ENCODE data around the gene EMX2.

GRCh38 chr10:117519286-117519685, 23.3 kb upstream of the EMX2 start:
- TF ChIP-seq GABPA (IDR thresholded peaks at IDR 0.05; ENCODE audit: low read depth) (no peak), DPF2 (IDR thresholded peaks at IDR 0.05) (no peak), TBL1XR1 (IDR thresholded peaks at IDR 0.05; ENCODE audit: low read depth, low read length) (no peak), SIN3A (IDR thresholded peaks at IDR 0.05; ENCODE audit: low read depth, low read length) (no peak), FOS (IDR thresholded peaks at IDR 0.05; ENCODE audit: borderline replicate concordance, extremely low read depth, insufficient read length) (no peak), CBFB (IDR thresholded peaks at IDR 0.05; ENCODE audit: low read depth) (no peak), IKZF1 (conservative IDR thresholded peaks at IDR 0.05) (no peak), POLR2AphosphoS5 (IDR thresholded peaks at IDR 0.05; ENCODE audit: low read length) (no peak), MAX (IDR thresholded peaks at IDR 0.05; ENCODE audit: low read depth, low read length) (no peak), MYC (IDR thresholded peaks at IDR 0.05; ENCODE audit: insufficient read depth, insufficient read length, insufficient replicate concordance, low read length, severe bottlenecking) (no peak), EZH2 (IDR thresholded peaks at IDR 0.05; ENCODE audit: borderline replicate concordance, control insufficient read depth, low read depth, low read length) (no peak)
- TF ChIP-seq, protein P1, sequence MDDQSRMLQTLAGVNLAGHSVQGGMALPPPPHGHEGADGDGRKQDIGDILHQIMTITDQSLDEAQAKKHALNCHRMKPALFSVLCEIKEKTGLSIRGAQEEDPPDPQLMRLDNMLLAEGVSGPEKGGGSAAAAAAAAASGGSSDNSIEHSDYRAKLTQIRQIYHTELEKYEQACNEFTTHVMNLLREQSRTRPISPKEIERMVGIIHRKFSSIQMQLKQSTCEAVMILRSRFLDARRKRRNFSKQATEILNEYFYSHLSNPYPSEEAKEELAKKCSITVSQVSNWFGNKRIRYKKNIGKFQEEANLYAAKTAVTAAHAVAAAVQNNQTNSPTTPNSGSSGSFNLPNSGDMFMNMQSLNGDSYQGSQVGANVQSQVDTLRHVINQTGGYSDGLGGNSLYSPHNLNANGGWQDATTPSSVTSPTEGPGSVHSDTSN (IDR thresholded peaks at IDR 0.05; ENCODE audit: insufficient replicate concordance, low read depth, low read length): no peak
- TF ChIP-seq, protein P2, sequence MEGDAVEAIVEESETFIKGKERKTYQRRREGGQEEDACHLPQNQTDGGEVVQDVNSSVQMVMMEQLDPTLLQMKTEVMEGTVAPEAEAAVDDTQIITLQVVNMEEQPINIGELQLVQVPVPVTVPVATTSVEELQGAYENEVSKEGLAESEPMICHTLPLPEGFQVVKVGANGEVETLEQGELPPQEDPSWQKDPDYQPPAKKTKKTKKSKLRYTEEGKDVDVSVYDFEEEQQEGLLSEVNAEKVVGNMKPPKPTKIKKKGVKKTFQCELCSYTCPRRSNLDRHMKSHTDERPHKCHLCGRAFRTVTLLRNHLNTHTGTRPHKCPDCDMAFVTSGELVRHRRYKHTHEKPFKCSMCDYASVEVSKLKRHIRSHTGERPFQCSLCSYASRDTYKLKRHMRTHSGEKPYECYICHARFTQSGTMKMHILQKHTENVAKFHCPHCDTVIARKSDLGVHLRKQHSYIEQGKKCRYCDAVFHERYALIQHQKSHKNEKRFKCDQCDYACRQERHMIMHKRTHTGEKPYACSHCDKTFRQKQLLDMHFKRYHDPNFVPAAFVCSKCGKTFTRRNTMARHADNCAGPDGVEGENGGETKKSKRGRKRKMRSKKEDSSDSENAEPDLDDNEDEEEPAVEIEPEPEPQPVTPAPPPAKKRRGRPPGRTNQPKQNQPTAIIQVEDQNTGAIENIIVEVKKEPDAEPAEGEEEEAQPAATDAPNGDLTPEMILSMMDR (IDR thresholded peaks at IDR 0.05 in 2 of 3, conservative IDR thresholded peaks at IDR 0.05 in 1 of 3; ENCODE audit: control insufficient read depth in 2 of 3, extremely low read depth in 1 of 3, insufficient read depth in 1 of 3, low read depth in 3 of 3, low read length in 3 of 3): no peak
- TF ChIP-seq, protein P3, sequence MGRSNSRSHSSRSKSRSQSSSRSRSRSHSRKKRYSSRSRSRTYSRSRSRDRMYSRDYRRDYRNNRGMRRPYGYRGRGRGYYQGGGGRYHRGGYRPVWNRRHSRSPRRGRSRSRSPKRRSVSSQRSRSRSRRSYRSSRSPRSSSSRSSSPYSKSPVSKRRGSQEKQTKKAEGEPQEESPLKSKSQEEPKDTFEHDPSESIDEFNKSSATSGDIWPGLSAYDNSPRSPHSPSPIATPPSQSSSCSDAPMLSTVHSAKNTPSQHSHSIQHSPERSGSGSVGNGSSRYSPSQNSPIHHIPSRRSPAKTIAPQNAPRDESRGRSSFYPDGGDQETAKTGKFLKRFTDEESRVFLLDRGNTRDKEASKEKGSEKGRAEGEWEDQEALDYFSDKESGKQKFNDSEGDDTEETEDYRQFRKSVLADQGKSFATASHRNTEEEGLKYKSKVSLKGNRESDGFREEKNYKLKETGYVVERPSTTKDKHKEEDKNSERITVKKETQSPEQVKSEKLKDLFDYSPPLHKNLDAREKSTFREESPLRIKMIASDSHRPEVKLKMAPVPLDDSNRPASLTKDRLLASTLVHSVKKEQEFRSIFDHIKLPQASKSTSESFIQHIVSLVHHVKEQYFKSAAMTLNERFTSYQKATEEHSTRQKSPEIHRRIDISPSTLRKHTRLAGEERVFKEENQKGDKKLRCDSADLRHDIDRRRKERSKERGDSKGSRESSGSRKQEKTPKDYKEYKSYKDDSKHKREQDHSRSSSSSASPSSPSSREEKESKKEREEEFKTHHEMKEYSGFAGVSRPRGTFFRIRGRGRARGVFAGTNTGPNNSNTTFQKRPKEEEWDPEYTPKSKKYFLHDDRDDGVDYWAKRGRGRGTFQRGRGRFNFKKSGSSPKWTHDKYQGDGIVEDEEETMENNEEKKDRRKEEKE (IDR thresholded peaks at IDR 0.05): no peak

All from GM12878 (cell line).